CD4-positive, alpha-beta T cell treated with Interleukin-1 beta for 1 hour (primary cell): ENCODE results near the gene CACNB3.
"Not testable (repeated sequence)": the region's sequence is repeated elsewhere in the genome, so short reads cannot be mapped to it uniquely, and the experiment has no call there.

ENCODE experiments used
- DNase-seq, 2 donors: peaks; one replicate each; pipeline ENCODE4 v3.0.0-alpha.2; 2020 to 2022

The CACNB3 gene

DNA sequence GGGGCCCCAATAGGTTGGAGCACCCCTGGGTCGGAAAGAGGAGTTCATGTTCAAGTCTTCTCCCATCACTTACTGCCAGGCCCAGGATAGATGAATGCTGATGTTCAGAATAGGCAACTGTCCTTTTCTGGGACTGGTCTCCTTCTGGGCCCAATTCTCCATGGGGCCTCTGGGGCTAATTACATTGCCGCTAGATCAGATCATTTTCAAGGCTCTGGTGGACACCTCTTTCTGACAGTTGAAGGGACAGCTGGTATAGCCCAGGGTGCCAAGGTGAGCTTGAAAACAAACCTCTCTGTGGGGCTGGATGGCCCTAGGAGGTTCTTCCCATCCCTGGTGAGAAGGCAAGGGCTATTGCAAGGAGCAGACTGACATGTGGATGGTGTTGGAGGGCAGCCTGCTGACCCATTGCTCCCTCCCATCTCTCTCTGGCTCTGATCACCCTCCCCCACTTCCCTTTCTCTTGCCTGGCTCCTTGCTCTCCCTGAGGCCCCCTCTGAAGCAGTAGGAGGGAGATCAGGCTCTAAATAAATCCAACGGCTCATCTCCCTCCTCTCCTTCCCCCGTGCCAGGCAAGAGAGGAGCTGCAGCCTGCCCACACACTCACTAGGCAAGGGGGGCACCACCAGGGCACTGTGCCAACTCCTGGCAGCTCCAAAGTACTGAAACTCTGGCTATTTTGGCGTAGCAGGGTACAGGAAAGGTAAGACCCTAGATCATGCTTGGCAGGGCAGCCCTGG is 1.9 kb downstream of the CACNB3 start:
- DNase-seq = no peak

DNA sequence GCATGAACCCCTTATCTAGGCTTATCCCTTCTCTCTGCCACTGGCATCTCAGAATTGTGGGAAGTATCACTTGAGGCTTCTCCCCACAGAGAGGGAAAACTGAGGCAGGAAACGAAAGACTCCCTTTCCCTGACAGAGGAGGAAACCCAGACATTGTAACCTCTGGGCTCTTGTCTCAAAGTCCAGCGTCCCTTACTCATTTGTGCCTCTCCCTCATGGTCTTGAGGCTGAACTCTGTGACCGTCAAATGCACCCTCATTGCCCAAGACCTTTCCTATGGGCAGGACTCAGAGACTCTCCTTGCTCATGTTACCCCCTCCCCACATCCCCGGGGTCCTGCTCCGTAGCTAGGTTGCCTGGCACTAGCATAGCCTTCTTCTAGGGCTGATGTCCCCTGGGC is 3.8 kb downstream of the CACNB3 start:
- no peak for DNase-seq

GRCh38 chr12:48822711-48823110 is 4.4 kb downstream of the CACNB3 start:
- no peak for DNase-seq

DNA sequence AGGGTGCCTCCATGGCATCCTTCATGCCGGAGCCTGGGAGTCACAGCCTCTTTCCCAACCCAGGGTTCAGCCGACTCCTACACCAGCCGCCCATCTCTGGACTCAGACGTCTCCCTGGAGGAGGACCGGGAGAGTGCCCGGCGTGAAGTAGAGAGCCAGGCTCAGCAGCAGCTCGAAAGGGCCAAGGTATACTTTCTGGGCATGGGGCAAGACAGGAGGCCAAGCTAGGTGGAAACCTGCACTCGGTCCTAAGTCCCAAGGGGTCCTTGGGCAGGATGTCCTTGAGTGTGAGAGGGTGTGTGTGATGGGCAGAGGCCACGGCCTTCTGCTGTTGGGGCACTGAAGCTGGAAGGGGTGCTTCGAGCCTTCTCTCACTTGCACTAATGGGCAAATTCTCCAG is 5.0 kb downstream of the CACNB3 start:
- DNase-seq = no peak

GRCh38 chr12:48824112-48824511 is 5.8 kb downstream of the CACNB3 start:
- DNase-seq = peak in 1 of 2 donors; percentile 24

DNA sequence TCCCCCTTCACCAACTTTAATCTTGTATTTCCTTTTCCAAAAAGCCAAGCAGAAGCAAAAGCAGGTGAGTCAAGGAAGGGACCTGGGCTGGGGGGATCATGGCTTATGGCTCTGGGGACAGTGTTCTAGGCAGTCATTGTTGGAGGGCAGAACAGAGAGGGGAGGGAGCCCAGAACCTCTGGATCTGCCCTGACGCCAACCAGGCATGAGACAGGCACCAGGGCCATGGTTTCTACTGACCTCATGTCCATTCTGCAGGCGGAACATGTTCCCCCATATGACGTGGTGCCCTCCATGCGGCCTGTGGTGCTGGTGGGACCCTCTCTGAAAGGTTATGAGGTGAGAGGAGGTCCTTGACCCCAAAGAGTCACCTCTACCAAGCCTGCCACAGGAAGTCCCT is 6.6 kb downstream of the CACNB3 start:
- DNase-seq = no peak

DNA sequence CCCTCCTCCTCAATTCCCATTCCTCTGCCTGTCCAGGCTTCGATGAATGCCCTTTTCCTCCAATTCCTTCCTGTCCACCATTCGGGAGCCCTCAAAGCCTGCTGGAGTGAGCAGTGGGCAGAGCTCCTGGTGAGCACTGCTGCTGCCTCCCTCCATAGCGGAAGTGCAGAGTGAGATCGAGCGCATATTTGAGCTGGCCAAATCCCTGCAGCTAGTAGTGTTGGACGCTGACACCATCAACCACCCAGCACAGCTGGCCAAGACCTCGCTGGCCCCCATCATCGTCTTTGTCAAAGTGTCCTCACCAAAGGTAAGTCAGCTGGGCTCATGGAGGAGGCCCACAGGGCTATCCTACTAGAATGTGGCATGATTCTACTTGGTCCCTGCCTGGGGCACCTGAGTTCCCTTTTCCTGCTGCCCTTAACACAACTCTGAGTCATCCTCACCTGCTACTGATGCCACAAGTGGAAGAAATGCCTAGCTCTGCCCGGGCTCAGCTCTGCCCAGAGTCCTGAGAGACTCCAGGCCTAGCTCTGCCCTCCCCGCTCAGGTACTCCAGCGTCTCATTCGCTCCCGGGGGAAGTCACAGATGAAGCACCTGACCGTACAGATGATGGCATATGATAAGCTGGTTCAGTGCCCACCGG is 8.0 kb downstream of the CACNB3 start:
- DNase-seq = no peak

DNA sequence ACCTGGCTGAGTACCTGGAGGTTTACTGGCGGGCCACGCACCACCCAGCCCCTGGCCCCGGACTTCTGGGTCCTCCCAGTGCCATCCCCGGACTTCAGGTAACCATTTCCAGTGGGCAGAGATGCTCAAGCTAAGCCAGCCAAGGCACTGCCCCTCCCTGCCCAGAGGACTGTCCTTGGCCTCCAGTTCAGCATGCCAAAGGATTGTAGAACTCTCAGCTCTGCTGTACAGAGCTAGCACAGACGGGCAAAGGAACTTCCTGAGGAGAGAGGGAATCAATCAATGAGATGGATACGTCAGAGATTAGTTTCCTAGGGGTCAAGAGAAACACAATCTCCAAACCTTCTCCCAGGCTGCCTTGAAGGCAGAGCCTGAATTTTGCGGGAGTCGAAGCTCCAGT is 8.7 kb downstream of the CACNB3 start:
- no peak for DNase-seq

DNA sequence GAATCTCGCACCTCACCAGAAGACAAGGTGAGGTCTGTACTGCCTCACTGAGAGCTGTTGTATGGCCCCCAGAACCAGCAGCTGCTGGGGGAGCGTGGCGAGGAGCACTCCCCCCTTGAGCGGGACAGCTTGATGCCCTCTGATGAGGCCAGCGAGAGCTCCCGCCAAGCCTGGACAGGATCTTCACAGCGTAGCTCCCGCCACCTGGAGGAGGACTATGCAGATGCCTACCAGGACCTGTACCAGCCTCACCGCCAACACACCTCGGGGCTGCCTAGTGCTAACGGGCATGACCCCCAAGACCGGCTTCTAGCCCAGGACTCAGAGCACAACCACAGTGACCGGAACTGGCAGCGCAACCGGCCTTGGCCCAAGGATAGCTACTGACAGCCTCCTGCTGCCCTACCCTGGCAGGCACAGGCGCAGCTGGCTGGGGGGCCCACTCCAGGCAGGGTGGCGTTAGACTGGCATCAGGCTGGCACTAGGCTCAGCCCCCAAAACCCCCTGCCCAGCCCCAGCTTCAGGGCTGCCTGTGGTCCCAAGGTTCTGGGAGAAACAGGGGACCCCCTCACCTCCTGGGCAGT is 9.3 kb downstream of the CACNB3 start:
- no peak for DNase-seq

DNA sequence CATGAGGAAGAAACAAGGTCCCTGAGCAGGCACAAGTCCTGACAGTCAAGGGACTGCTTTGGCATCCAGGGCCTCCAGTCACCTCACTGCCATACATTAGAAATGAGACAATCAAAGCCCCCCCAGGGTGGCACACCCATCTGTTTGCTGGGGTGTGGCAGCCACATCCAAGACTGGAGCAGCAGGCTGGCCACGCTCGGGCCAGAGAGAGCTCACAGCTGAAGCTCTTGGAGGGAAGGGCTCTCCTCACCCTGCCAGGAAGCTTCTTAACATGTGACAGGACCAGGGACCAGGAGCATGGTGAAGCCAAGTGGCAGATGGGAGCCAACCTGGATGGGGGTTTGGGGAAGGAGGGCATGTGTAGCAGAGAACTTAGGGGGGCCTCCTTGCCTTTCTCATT is 10.0 kb downstream of the CACNB3 start:
- no peak for DNase-seq

DNA sequence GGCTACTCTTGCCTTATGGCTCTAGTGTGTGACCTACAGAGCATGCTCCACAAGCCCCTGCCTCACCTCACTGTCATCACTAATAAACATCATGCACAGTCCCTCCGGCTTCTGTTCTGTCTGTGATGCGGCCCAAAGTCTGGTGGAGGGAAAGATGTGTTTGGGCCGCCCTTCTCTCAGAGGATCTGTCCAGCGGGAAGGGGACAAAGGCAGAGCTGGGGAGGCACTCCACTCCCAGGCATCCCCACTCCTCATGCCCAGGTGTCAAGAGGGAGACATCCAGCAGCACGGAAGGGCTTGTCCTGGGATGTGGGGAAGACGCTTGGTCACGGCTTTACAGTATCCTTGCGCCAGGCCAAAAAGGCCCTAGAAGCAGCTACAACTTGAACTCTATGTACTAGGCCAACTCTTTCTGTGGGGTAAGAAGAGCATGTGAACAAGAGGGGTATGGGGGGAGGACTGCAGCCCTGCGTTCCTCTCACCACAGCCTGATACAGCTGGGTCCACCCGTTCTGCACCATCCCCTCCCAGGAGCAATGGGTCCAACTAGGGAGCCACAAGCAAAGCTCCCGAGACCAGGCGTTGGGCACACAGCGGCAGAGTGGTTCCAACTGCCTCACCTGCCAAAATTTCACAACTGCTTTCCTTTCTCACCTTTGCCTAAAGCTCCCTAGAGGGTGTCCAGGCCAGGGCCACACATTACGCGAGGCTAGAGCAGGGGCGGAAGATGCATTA is 10.7 kb downstream of the CACNB3 start:
- no peak for DNase-seq

GRCh38 chr12:48831257-48831656 is 13.0 kb downstream of the CACNB3 start:
- DNase-seq = no peak

GRCh38 chr12:48832321-48833060 is 14.2 kb downstream of the CACNB3 start:
- DNase-seq = no peak

DNA sequence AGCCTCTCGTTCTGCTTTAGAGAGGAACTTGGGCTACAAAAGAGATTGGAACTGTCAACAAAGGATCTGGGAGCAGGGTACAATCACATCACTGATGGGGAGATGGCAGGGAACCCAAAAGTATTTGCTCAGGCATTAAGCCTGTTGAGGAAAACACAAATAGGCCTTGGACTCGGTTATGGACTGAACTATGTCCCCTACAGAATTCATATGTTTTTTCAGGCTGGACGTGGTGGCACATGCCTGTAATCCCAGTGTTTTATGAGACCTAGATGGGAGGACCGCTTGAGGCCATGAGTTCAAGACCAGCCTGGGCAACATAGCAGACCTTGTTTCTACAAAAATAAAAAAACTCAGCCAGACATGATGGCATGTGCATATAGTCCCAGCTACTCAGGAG is 19.8 kb downstream of the CACNB3 start:
- no peak for DNase-seq

DNA sequence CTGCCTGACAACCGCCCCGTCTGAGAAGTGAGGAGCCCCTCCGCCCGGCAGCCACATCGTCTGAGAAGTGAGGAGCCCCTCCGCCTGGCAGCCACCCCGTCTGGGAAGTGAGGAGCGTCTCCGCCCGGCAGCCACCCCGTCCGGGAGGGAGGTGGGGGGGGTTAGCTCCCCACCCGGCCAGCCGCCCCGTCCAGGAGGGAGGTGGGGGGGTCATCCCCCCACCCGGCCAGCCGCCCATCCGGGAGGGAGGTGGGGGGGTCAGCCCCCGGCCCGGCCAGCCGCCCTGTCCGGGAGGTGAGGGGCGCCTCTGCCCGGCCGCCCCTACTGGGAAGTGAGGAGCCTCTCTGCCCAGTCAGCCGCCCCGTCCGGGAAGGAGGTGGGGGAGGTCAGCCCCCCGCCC is 23.7 kb downstream of the CACNB3 start:
- not testable (repeated sequence) for DNase-seq

- peak; percentile 94 for DNase-seq
These were observed 33.8 kb downstream of the CACNB3 start, which contains the start of gene DDX23 for GRCh38 chr12:48851883-48852733. Gene DDX23 (minus strand): TSS chr12:48852163. CDS start chr12:48845782, 6,381 bp downstream.

GRCh38 chr12:48852734-48853688 is 34.7 kb downstream of the CACNB3 start:
- DNase-seq = peak; percentile 85 to 91

DNA sequence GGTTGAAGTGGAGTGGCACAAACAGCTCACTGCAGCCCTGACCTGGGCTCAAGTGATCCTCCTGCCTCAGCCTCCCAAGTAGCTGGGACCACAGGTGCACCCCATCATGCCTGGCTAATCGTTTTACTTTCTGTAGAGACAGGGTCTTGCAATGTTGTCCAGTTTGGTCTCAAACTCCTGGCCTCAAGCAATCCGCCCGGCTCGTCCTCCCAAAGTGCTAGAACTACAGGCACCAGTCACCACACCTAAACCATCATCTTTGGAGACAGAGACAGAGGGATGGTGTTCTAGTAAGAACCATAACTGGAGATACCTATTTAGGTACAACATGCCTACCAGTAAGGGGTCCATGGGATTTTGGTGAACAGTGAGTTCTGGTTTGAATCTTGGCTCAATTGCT is 36.2 kb downstream of the CACNB3 start:
- no peak for DNase-seq

DNA sequence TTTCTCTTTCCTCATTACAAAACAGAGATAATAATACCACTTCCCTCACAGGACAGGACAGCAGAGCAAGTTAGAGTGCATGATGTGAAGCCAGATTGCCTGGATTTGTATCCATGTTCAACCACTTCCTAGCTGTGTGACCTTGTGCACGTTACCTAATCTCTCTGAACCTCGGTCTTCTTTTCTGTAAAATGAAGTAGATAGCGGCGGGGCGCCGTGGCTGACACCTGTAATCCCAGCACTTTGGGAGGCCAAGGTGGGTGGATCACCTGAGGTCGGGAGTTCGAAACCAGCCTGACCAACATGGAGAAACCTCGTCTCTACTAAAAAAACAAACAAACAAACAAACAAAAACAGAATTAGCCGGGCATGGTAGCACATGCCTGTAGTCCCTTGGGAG is 36.6 kb downstream of the CACNB3 start:
- DNase-seq = not testable (repeated sequence)

DNA sequence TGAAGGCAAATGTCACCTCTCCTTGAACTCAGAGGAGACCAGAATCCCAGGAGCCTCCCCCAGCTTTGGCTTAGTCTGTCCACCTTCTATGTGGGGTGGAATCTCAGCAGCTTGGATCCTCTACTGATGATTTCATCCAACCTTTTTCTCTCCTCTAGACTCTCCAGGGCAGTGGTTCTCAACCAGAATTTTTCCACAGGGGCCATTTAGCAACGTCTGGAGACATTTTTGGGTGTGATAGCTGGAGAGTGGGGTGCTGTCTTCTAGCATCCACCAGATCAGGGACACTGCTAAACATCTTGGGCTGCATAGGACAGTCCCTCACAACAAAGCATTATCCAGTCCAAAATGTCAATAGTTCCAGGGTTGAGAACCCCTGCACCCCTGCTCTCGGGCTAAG is 38.1 kb downstream of the CACNB3 start:
- DNase-seq = no peak
